Neural progenitor cell (in vitro differentiated cells): ENCODE measurements around the gene ELANE. TPM values are rescaled to one million over a fixed set of nuclear protein-coding genes. Genes with fewer than 3 reads are reported as not detected.

Experiments
- DNase-seq: peaks from one replicate; pipeline ENCODE4 v3.0.0-alpha.2; 2016; ENCODE audit warnings: low spot score
- H2AFZ ChIP-seq: fragments of 200-600 bp; sonication (generic); replicated peaks from 2 replicates; pipeline ENCODE4 v1.6.1; 2016; ENCODE audit warnings: antibody characterized with exemption
- H3F3A ChIP-seq: fragments of 200-600 bp; sonication (generic); 2 replicates; pipeline ENCODE4 v1.6.1; 2016; ENCODE audit warnings: antibody characterized with exemption, low read depth
- H3K27ac ChIP-seq: fragments of 200-600 bp; sonication (generic); 2 replicates; pipeline ENCODE4 v1.5.1; 2016; ENCODE audit warnings: mild to moderate bottlenecking
- H3K27me3 ChIP-seq: fragments of 200-600 bp; sonication (generic); 2 replicates; pipeline ENCODE4 v1.6.1; 2016; ENCODE audit warnings: mild to moderate bottlenecking, moderate library complexity
- H3K36me3 ChIP-seq: fragments of 200-600 bp; sonication (generic); 2 replicates; pipeline ENCODE4 v1.5.1; 2016
- H3K4me1 ChIP-seq: fragments of 200-600 bp; sonication (generic); 2 replicates; pipeline ENCODE4 v1.6.1; 2016; ENCODE audit warnings: mixed run types
- H3K4me2 ChIP-seq: fragments of 200-600 bp; sonication (generic); 2 replicates; pipeline ENCODE4 v1.6.1; 2016
- H3K4me3 ChIP-seq: fragments of 200-600 bp; sonication (generic); 2 replicates; pipeline ENCODE4 v1.5.1; 2016
- H3K79me2 ChIP-seq: fragments of 200-600 bp; sonication (generic); 2 replicates; pipeline ENCODE4 v1.6.1; 2016; ENCODE audit warnings: low read depth
- H3K9ac ChIP-seq: fragments of 200-600 bp; sonication (generic); 2 replicates; pipeline ENCODE4 v1.6.1; 2016
- H3K9me3 ChIP-seq: fragments of 200-600 bp; sonication (generic); 2 replicates; pipeline ENCODE4 v1.5.1; 2016; ENCODE audit warnings: low read depth
- H4K20me1 ChIP-seq: fragments of 200-600 bp; sonication (generic); 2 replicates; pipeline ENCODE4 v1.6.1; 2016; ENCODE audit warnings: low read depth
- H3K27ac Mint-ChIP-seq: 3 replicates; pipeline ENCODE4 v1.8.0; 2021; ENCODE audit warnings: mixed read lengths
- H3K27me3 Mint-ChIP-seq: 2 replicates; pipeline ENCODE4 v1.8.0; 2022; ENCODE audit warnings: low read depth, mild to moderate bottlenecking, inconsistent platforms, moderate library complexity, mixed read lengths; ENCODE audit not compliant: insufficient read depth
- H3K36me3 Mint-ChIP-seq: 3 replicates; pipeline ENCODE4 v1.8.0; 2021; ENCODE audit warnings: mixed read lengths
- H3K4me1 Mint-ChIP-seq: 3 replicates; pipeline ENCODE4 v1.8.0; 2021; ENCODE audit warnings: mixed read lengths
- H3K4me3 Mint-ChIP-seq: 3 replicates; pipeline ENCODE4 v1.8.0; 2021; ENCODE audit warnings: mild to moderate bottlenecking, moderate library complexity, mixed read lengths
- H3K9me3 Mint-ChIP-seq: 3 replicates; pipeline ENCODE4 v1.8.0; 2020; ENCODE audit warnings: mixed read lengths
- CTCF ChIP-seq: fragments of 200-600 bp; sonication (generic); IDR thresholded peaks from 2 replicates; pipeline ENCODE4 v1.5.1; 2017; ENCODE audit warnings: antibody characterized with exemption, mild to moderate bottlenecking
- EZH2 ChIP-seq: fragments of 200-600 bp; sonication (generic); IDR thresholded peaks from 2 replicates; pipeline ENCODE4 v1.6.1; 2017; ENCODE audit warnings: antibody characterized with exemption, mild to moderate bottlenecking, moderate library complexity
- EZH2phosphoT487 ChIP-seq: fragments of 200-600 bp; sonication (generic); IDR thresholded peaks from 2 replicates; pipeline ENCODE4 v1.6.1; 2017; ENCODE audit warnings: antibody characterized with exemption
- total RNA-seq: library from RNA; depleted of rRNA; stranded (reverse); fragments of >200 nt; gene quantifications from 2 replicates; pipeline ENCODE4 v1.2.3, GENCODE V29; 2015; ENCODE audit warnings: low replicate concordance

Gene ELANE
- total RNA-seq, result not detected in 2 replicates

- TF ChIP-seq EZH2phosphoT487 (no peak), CTCF (no peak), EZH2 (no peak)
- Mint-ChIP-seq H3K4me1 (no peaks in the 10 kb centered on the region), H3K27me3 (peaks cover 11% of the 10 kb centered on the region), H3K4me3 (no peak within 1 kb of the TSS), H3K27ac (no peak within 1 kb of the TSS), H3K36me3 (no peaks in the 10 kb centered on the region), H3K9me3 (no peaks in the 10 kb centered on the region)
- Histone ChIP-seq H3K9ac (no peak within 1 kb of the TSS), H3K4me2 (no peak within 1 kb of the TSS), H3K27ac (no peak within 1 kb of the TSS), H2AFZ (no peak within 1 kb of the TSS), H3F3A (peaks cover 15% of the 10 kb centered on the region), H3K4me3 (no peak within 1 kb of the TSS), H3K36me3 (no peaks in the 10 kb centered on the region), H3K27me3 (no peaks in the 10 kb centered on the region), H3K9me3 (no peaks in the 10 kb centered on the region), H3K4me1 (no peaks in the 10 kb centered on the region), H3K79me2 (no peaks in the 10 kb centered on the region), H4K20me1 (no peaks in the 10 kb centered on the region)
- DNase-seq, result no peak
Observed at GRCh38 chr19:852136-853013, at the start of gene ELANE. TSS of gene ELANE (plus strand) at chr19:852303. CDS start at chr19:852329, 26 bp downstream.

GRCh38 chr19:802498-803098, 49.5 kb upstream of the ELANE start:
- Histone ChIP-seq H3K36me3 (no peaks in the 10 kb centered on the region), H3F3A (peaks cover 51% of the 10 kb centered on the region), H3K9ac (no peak overlapping the region), H3K4me2 (peak overlapping the region; percentile 53), H3K27ac (peak overlapping the region; percentile 68), H4K20me1 (peaks cover 98% of the 10 kb centered on the region), H3K27me3 (no peaks in the 10 kb centered on the region), H3K79me2 (peaks cover 98% of the 10 kb centered on the region), H3K4me3 (no peak overlapping the region), H3K4me1 (peaks cover 39% of the 10 kb centered on the region), H2AFZ (no peak overlapping the region), H3K9me3 (no peaks in the 10 kb centered on the region)
- DNase-seq, result peak; percentile 35
- H3K4me1 Mint-ChIP-seq, result peaks cover 43% of the 10 kb centered on the region
- H3K27ac Mint-ChIP-seq, result peak overlapping the region; percentile 98
- TF ChIP-seq EZH2phosphoT487, result no peak
- TF ChIP-seq CTCF, result no peak
- TF ChIP-seq EZH2, result no peak
- H3K4me3 Mint-ChIP-seq, result peak overlapping the region; percentile 74
- no peaks in the 10 kb centered on the region for H3K9me3 Mint-ChIP-seq
- peaks cover 26% of the 10 kb centered on the region for H3K36me3 Mint-ChIP-seq
- H3K27me3 Mint-ChIP-seq, result peaks cover 15% of the 10 kb centered on the region

- Histone ChIP-seq H3K4me1 (peaks cover 39% of the 10 kb centered on the region), H3K27ac (peak overlapping the region; percentile 68), H3K79me2 (peaks cover 100% of the 10 kb centered on the region), H3F3A (peaks cover 55% of the 10 kb centered on the region), H3K4me2 (no peak overlapping the region), H2AFZ (no peak overlapping the region), H3K27me3 (no peaks in the 10 kb centered on the region), H3K9me3 (no peaks in the 10 kb centered on the region), H3K36me3 (no peaks in the 10 kb centered on the region), H3K9ac (no peak overlapping the region), H3K4me3 (no peak overlapping the region), H4K20me1 (peaks cover 100% of the 10 kb centered on the region)
- no peaks in the 10 kb centered on the region for H3K9me3 Mint-ChIP-seq
- H3K27me3 Mint-ChIP-seq, result peaks cover 15% of the 10 kb centered on the region
- no peak overlapping the region for H3K27ac Mint-ChIP-seq
- peaks cover 43% of the 10 kb centered on the region for H3K4me1 Mint-ChIP-seq
- H3K36me3 Mint-ChIP-seq, result peaks cover 29% of the 10 kb centered on the region
- TF ChIP-seq CTCF (no peak), EZH2 (no peak), EZH2phosphoT487 (no peak)
- H3K4me3 Mint-ChIP-seq, result peak overlapping the region; percentile 74
- DNase-seq, result no peak
Observed at GRCh38 chr19:803099-803561, 49.0 kb upstream of the ELANE start.
